Adrenal gland (tissue), 5 donors: Measurements from ENCODE around the gene OVOL2.

Experiments used
- POLR2A ChIP-seq, 2 donors: fragments of 450-650 bp; IDR thresholded peaks; one replicate each; pipeline ENCODE4 v1.6.1; 2017; ENCODE audit warnings: antibody characterized with exemption in 2 of 2, mild to moderate bottlenecking in 2 of 2, moderate library complexity in 1 of 2
- TF ChIP-seq, protein P1 (sequence below), 6 experiments: fragments of 450-650 bp in 4 of 6; fragments of 200-600 bp in 2 of 6; sonication (generic) in 1 of 6; IDR thresholded peaks; 1 replicate in 5 of 6; 2 replicates in 1 of 6; pipeline versions ENCODE4 v1.5.1 to v1.8.0; 2016 to 2021; ENCODE audit warnings: antibody characterized with exemption in 6 of 6, mild to moderate bottlenecking in 2 of 6, moderate library complexity in 1 of 6
- donor health status: DM: no; HTN: no; CAD: no.

GRCh38 chr20:18079756-18080353 is 22.1 kb upstream of the OVOL2 start:
- TF ChIP-seq POLR2A (IDR thresholded peaks at IDR 0.05) = no peak
- TF ChIP-seq, protein P1, sequence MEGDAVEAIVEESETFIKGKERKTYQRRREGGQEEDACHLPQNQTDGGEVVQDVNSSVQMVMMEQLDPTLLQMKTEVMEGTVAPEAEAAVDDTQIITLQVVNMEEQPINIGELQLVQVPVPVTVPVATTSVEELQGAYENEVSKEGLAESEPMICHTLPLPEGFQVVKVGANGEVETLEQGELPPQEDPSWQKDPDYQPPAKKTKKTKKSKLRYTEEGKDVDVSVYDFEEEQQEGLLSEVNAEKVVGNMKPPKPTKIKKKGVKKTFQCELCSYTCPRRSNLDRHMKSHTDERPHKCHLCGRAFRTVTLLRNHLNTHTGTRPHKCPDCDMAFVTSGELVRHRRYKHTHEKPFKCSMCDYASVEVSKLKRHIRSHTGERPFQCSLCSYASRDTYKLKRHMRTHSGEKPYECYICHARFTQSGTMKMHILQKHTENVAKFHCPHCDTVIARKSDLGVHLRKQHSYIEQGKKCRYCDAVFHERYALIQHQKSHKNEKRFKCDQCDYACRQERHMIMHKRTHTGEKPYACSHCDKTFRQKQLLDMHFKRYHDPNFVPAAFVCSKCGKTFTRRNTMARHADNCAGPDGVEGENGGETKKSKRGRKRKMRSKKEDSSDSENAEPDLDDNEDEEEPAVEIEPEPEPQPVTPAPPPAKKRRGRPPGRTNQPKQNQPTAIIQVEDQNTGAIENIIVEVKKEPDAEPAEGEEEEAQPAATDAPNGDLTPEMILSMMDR (IDR thresholded peaks at IDR 0.05) = no peak
